Kidney epithelial cell (primary cell): ENCODE data around the gene BAIAP2L1. TPM values are rescaled to one million over a fixed set of nuclear protein-coding genes. Genes with fewer than 3 reads are reported as not detected.
A peak's percentile ranks its signal among the peaks of the same experiment; 100 is the strongest.

ENCODE experiments used
- DNase-seq: peaks from one replicate; pipeline ENCODE4 v3.0.0-alpha.2; 2010; ENCODE audit warnings: low read depth
- H3K27me3 ChIP-seq: 2 replicates; pipeline ENCODE4 v1.6.0; 2011; ENCODE audit warnings: low read length; ENCODE audit not compliant: control insufficient read depth, insufficient read depth
- H3K36me3 ChIP-seq: 2 replicates; pipeline ENCODE4 v1.5.1; 2011; ENCODE audit warnings: low read length; ENCODE audit not compliant: control insufficient read depth, insufficient read depth
- H3K4me3 ChIP-seq: 2 replicates; pipeline ENCODE4 v1.5.1; 2011; ENCODE audit warnings: low read depth, mild to moderate bottlenecking, control low read depth, low read length
- CTCF ChIP-seq: IDR thresholded peaks from 2 replicates; pipeline ENCODE4 v1.5.1; 2011; ENCODE audit warnings: mild to moderate bottlenecking, moderate library complexity, low read length, control low read depth, inconsistent platforms; ENCODE audit not compliant: insufficient read depth, poor library complexity, severe bottlenecking
- total RNA-seq: library from RNA; depleted of rRNA; stranded (reverse); fragments of >200 nt; gene quantifications from 2 replicates; pipeline ENCODE4 v1.2.3, GENCODE V29; 2015

Gene BAIAP2L1
- total RNA-seq, 1 donor from 2014 or later: 32.5 TPM

- peaks cover 1% of the 10 kb centered on the region for H3K36me3 ChIP-seq
- no peak for TF ChIP-seq CTCF
- no peak for DNase-seq
- peak within 1 kb of the TSS; percentile 71 for H3K4me3 ChIP-seq
- no peaks in the 10 kb centered on the region for H3K27me3 ChIP-seq
Observed at GRCh38 chr7:98280791-98281756, 119.8 kb downstream of the BAIAP2L1 start, which contains the start of gene BRI3. TSS of gene BRI3 (plus strand) at chr7:98281686. CDS start at chr7:98281796, 110 bp downstream.

DNA sequence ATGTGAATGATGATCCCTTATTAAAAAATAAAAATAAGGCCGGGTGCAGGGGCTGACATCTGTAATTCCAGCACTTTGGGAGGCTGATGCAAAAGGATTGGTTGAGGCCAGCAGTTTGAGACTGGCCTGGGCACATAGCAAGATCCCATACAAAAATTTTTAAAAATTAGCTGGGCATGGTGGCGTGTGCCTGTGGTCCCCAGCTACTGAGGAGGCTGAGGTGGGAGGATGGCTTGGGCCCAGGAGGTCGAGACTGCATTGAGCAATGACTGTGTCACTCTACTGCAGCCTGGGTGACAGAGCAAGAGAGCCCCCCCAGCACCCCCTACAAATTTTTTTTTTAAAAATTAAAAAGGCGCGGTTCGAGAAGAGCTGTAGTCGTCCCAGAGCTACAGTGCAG lies 120.6 kb downstream of the BAIAP2L1 start:
- H3K4me3 ChIP-seq: no peak overlapping the region
- TF ChIP-seq CTCF: no peak
- peaks cover 1% of the 10 kb centered on the region for H3K36me3 ChIP-seq
- DNase-seq: no peak
- no peaks in the 10 kb centered on the region for H3K27me3 ChIP-seq

DNA sequence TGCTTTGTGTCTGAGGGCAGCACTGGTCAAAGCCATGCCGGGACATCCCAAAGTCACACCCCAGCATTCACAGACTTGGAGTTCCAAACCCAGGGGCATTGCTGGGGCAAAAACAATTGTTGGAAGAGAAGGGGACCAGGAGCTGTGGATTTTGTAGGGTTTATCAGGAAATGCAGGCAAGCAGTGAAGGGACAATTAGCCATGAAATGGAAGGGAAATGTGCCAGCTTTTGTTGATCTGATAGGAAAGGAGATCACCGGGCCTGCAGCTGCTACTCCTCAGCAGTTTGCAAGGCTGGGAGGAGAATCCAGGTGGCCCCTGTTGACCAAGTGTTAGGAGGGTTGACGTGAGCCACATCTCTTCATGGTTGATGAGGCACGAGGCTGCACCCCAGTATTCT lies 122.0 kb downstream of the BAIAP2L1 start:
- Histone ChIP-seq H3K36me3 (peaks cover under 1% of the 10 kb centered on the region), H3K4me3 (no peak overlapping the region), H3K27me3 (no peaks in the 10 kb centered on the region)
- no peak for TF ChIP-seq CTCF
- DNase-seq: no peak

DNA sequence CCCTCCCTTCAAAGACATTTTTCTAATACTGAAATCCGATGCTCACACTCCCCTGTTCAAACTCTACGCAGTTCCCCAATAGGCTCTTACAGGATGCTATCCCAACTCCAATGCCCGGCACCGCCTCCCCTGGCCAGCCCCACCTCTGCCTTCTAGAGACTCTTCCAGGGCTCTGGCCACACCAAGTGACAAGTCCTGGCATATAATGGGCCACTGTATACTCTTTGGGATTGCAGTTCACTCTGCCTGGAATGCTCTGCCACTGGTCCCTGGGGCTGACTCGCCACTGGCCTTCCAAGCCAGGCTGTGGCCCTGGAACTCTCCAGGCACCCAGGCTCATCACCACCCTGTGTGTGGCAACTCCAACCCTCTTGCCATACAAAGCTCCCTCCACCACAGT lies 122.5 kb downstream of the BAIAP2L1 start:
- Histone ChIP-seq H3K27me3 (no peaks in the 10 kb centered on the region), H3K36me3 (no peaks in the 10 kb centered on the region), H3K4me3 (no peak overlapping the region)
- TF ChIP-seq CTCF: no peak
- no peak for DNase-seq

DNA sequence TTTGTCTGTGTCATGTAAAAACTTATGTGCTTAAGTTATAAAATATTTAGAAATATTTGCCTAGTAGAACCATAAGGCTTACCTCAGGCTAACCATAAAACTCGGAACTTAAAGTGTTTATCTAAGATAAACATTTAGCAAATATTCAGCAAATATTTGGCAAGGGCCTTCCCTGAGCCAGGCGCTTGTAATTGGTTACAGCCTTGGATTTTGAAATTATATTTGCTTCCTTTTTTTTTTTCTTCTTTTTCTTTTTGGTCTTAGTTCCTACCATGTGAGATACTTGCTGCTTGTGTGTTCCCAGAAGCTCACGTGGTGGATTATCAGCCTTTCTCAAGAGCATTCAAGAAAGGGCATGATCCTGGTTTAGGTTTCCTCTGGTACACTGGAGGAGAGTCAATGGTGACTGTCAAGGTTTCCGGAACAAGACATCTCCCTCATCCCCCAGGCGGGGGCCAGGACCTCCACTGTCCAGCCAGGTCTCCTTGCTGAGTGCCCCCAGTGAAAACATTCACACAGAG lies 124.6 kb downstream of the BAIAP2L1 start:
- DNase-seq: no peak
- TF ChIP-seq CTCF: no peak
- no peak overlapping the region for H3K4me3 ChIP-seq
- H3K36me3 ChIP-seq: no peaks in the 10 kb centered on the region
- H3K27me3 ChIP-seq: no peaks in the 10 kb centered on the region
